Prostate gland (tissue), 2 donors: ENCODE measurements around the gene TYW5. TPM values are rescaled to one million over a fixed set of nuclear protein-coding genes. Genes with fewer than 3 reads are reported as not detected.

Experiments used
- DNase-seq: peaks from one replicate; pipeline ENCODE4 v3.0.0-alpha.2; 2019; ENCODE audit warnings: low spot score
- H3K27ac ChIP-seq, 2 donors: fragments of 200-600 bp; sonication (generic); 2 replicates each; pipeline ENCODE4 v1.5.1; 2017 to 2019
- H3K27me3 ChIP-seq: fragments of 200-600 bp; sonication (generic); replicated peaks from 2 replicates; pipeline ENCODE4 v1.5.1; 2019; ENCODE audit not compliant: insufficient read depth
- H3K36me3 ChIP-seq, 2 donors: fragments of 200-600 bp; sonication (generic); 1 replicate in 1 of 2; 2 replicates in 1 of 2; pipeline versions ENCODE4 v1.5.1 to v1.8.1; 2017 to 2019
- H3K4me1 ChIP-seq: fragments of 200-600 bp; sonication (generic); replicated peaks from 2 replicates; pipeline ENCODE4 v1.5.1; 2019
- H3K4me3 ChIP-seq, 2 donors: fragments of 200-600 bp; sonication (generic); 2 replicates each; pipeline ENCODE4 v1.5.1; 2017 to 2019
- H3K9me3 ChIP-seq: fragments of 200-600 bp; sonication (generic); 2 replicates; pipeline ENCODE4 v1.5.1; 2017
- POLR2A ChIP-seq: fragments of 450-650 bp; IDR thresholded peaks from one replicate; pipeline ENCODE4 v1.6.1; 2016; ENCODE audit warnings: antibody characterized with exemption, mild to moderate bottlenecking
- POLR2AphosphoS5 ChIP-seq: sonication (generic); formaldehyde crosslinking; IDR thresholded peaks from one replicate; pipeline ENCODE4 v1.6.1; 2017; ENCODE audit warnings: antibody characterized with exemption
- WGBS: methylation state at CpG from one replicate; pipeline ENCODE4 v1.1.5; 2018; 5-methylcytosine and 5-hydroxymethylcytosine counted together
- intact Hi-C: fragments of 100-400 bp; cut with DNase I; formaldehyde crosslinking; loops from one replicate; pipeline ENCODE4 v1.14.2; 2022
- total RNA-seq, 2 donors: library from RNA; depleted of rRNA; stranded (reverse); fragments of >200 nt; gene quantifications; one replicate each; pipeline ENCODE4 v1.1.0, GENCODE V29; 2016
- TF ChIP-seq, protein P1 (sequence below), 4 experiments: fragments of 200-600 bp in 2 of 4; fragments of 450-650 bp in 2 of 4; sonication (generic) in 2 of 4; IDR thresholded peaks; 1 replicate in 3 of 4; 2 replicates in 1 of 4; pipeline ENCODE4 v1.5.1; 2016 to 2019; ENCODE audit warnings: antibody characterized with exemption in 4 of 4, mild to moderate bottlenecking in 2 of 4, moderate library complexity in 2 of 4

The TYW5 gene
- total RNA-seq, 2 donors from 2014 or later: 7.3 to 7.5 TPM

DNA sequence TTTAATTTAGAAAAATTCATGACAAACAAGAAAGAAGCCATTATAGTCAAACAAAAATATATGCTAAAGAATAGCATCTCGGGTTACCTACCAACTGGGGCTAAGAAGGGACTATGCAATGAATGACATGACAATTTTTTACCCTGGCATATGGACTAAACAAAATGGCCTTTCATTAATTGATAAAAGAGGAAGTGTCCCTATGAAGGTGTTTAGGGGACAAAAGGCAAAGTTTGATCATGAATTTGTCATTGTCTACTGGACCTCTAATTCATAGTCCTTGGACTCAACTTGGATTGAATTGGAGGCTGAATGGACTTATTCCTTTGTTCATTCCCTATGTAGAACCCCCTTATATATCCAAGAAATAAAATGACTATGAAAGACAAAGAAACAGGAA is 12.8 kb upstream of the TYW5 start:
- intact Hi-C loops: no loop called here
- no peaks in the 10 kb centered on the region for H3K4me1 ChIP-seq
- no peaks in the 10 kb centered on the region for H3K9me3 ChIP-seq
- H3K36me3 ChIP-seq: peaks cover 0 to 5% of the 10 kb centered on the region in 2 donors
- H3K27me3 ChIP-seq: no peaks in the 10 kb centered on the region
- DNase-seq: no peak
- H3K27ac ChIP-seq: no peak overlapping the region
- no peak overlapping the region for H3K4me3 ChIP-seq
- 91% methylated on average over 1 of the region's 1 CpG for WGBS
- TF ChIP-seq POLR2A (no peak), POLR2AphosphoS5 (no peak)
- TF ChIP-seq, protein P1, sequence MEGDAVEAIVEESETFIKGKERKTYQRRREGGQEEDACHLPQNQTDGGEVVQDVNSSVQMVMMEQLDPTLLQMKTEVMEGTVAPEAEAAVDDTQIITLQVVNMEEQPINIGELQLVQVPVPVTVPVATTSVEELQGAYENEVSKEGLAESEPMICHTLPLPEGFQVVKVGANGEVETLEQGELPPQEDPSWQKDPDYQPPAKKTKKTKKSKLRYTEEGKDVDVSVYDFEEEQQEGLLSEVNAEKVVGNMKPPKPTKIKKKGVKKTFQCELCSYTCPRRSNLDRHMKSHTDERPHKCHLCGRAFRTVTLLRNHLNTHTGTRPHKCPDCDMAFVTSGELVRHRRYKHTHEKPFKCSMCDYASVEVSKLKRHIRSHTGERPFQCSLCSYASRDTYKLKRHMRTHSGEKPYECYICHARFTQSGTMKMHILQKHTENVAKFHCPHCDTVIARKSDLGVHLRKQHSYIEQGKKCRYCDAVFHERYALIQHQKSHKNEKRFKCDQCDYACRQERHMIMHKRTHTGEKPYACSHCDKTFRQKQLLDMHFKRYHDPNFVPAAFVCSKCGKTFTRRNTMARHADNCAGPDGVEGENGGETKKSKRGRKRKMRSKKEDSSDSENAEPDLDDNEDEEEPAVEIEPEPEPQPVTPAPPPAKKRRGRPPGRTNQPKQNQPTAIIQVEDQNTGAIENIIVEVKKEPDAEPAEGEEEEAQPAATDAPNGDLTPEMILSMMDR (IDR thresholded peaks at IDR 0.05): no peak

DNA sequence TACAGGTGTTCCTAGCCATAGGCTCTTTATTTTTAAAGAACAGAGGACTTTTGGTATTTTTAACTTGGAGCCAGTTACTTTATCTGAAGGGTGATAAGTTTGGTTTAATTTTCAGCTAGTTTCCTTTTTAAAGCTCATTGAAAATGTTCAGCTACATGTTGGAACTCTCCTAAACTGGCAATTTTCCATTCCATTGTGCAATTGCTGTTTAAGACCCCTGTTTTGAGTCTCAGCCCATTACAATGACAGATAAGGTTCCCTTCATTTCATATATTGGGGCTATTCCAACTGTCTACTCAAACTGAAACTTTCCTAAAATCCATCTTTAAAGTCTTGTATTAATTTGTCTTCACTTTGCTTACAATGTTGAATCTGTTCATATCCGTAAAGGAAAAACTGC is 11.7 kb upstream of the TYW5 start:
- H3K4me1 ChIP-seq: no peaks in the 10 kb centered on the region
- H3K27ac ChIP-seq: no peak overlapping the region
- TF ChIP-seq, protein P1 (IDR thresholded peaks at IDR 0.05): no peak
- TF ChIP-seq POLR2A (no peak), POLR2AphosphoS5 (no peak)
- no peaks in the 10 kb centered on the region for H3K27me3 ChIP-seq
- H3K36me3 ChIP-seq: peaks cover 0 to 5% of the 10 kb centered on the region in 2 donors
- H3K9me3 ChIP-seq: no peaks in the 10 kb centered on the region
- H3K4me3 ChIP-seq: no peak overlapping the region
- intact Hi-C loops: no loop called here
- 100% methylated on average over 1 of the region's 1 CpG for WGBS
- no peak for DNase-seq

DNA sequence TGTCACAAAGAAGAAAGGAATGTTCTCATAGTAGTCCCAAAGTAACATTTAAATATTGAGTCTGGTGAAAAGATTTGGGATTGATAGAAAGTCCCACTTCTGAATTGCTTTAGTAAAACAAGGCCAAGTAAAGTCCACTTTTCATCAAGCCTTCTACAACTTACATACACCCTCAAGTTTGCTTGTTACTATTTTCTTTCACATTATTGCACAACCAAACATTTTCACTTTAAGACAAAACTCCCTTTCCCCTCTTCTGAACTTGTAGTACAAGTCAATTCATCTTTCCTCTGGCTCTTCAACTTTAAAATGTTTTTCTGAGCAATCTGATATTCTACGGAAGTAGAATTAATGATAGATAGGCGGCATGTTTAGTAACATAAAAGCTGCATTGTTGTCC is 11.1 kb upstream of the TYW5 start:
- intact Hi-C loops: no loop called here
- DNase-seq: no peak
- no peak for TF ChIP-seq POLR2A
- no peak for TF ChIP-seq POLR2AphosphoS5
- TF ChIP-seq, protein P1 (IDR thresholded peaks at IDR 0.05): no peak
- peaks cover 0 to 5% of the 10 kb centered on the region in 2 donors for H3K36me3 ChIP-seq
- H3K9me3 ChIP-seq: no peaks in the 10 kb centered on the region
- H3K27ac ChIP-seq: no peak overlapping the region
- WGBS: 86% methylated on average over 2 of the region's 2 CpGs
- H3K4me1 ChIP-seq: no peaks in the 10 kb centered on the region
- H3K4me3 ChIP-seq: no peak overlapping the region
- no peaks in the 10 kb centered on the region for H3K27me3 ChIP-seq

DNA sequence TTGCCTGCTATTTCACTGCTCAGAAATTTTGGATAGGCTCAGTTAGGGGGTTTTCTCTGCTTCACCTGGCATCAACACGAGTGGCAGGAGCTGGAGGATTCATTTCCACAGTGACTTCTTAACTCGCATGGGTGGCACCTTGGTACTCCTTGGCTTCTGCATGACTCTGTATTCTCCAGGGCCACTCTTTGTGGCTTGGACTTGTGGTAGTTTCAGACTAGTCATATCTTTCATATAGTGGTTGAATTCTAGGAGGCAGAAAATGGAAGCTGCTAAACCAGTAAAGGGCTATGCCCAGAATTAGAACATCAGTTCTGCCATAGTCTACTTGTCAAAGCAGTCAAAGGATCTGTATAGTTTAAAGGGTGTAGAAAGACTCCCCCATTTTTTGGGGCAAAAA is 6.9 kb upstream of the TYW5 start:
- Histone ChIP-seq H3K4me1 (no peaks in the 10 kb centered on the region), H3K9me3 (no peaks in the 10 kb centered on the region), H3K27me3 (no peaks in the 10 kb centered on the region), H3K27ac (no peak overlapping the region), H3K4me3 (no peak overlapping the region), H3K36me3 (peaks cover 0 to 5% of the 10 kb centered on the region in 2 donors)
- intact Hi-C loops: no loop called here
- WGBS: 85% methylated on average over 2 of the region's 2 CpGs
- DNase-seq: no peak
- TF ChIP-seq, protein P1 (IDR thresholded peaks at IDR 0.05): no peak

DNA sequence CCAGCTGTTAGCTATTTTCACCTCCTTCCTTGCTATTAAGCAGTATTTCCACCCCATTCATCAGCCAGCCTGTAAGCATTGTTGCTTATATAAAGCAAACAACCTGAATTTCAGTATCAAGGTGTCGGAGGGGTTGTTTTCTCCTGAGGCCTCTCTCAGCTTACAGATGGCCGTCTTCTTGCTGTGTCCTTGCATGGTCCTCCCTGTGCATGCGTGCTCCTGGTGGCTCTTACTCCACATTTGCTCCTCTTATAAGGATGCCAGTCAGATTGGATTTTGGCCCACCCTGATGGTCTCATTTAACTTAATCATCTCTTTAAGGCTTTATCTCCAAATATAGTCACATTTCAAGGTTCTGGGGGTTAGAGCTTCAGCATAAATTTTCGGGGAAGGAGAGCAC is 2.7 kb upstream of the TYW5 start:
- Histone ChIP-seq H3K4me3 (no peak overlapping the region), H3K4me1 (no peaks in the 10 kb centered on the region), H3K27ac (no peak overlapping the region), H3K27me3 (no peaks in the 10 kb centered on the region), H3K36me3 (no peaks in the 10 kb centered on the region), H3K9me3 (no peaks in the 10 kb centered on the region)
- no peak for TF ChIP-seq POLR2AphosphoS5
- no peak for TF ChIP-seq POLR2A
- TF ChIP-seq, protein P1 (IDR thresholded peaks at IDR 0.05): no peak
- 84% methylated on average over 4 of the region's 4 CpGs for WGBS
- intact Hi-C loops: no loop called here
- DNase-seq: no peak
